HG03103 (cell line): ENCODE measurements around the gene PMPCA.

ENCODE experiments used
- ATAC-seq: cut with Tn5 transposase; IDR thresholded peaks from one replicate; pipeline ENCODE4 v1.9.1; 2021; ENCODE audit warnings: low read depth; ENCODE audit not compliant: unreplicated experiment

Gene PMPCA

DNA sequence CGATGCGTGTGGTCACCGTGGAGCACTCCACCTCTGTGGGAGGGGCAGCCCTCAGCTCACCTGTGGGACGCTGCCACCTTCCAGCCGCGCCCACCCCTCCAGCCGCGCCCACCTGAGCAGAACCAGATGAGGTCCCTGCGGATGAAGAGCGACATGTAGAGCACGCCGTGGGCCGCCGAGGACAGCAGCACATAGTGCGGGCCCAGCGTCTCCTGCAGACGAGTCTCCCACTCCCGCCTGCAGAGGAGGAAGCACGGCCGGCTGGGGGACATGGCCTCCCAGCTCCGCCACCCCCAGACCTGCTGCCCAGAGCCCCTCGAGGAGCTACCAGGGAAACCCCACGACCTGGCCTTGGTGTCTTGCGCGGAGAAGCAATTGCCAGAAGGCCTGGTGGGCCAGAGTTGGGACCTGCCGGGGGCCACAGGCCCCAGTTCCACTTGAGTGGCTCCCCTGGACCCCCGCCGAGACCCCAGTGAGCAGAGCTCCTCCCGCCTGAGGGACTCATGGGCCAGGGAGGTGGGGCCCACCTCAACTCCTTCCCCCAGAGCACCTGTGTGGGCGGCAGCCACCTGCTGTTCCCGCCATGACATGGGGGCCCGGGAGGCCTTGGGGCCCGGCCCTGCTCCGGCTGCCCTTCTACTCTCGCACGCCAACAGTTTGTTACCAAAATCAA, 22.7 kb downstream of the PMPCA start:
- ATAC-seq: no peak

DNA sequence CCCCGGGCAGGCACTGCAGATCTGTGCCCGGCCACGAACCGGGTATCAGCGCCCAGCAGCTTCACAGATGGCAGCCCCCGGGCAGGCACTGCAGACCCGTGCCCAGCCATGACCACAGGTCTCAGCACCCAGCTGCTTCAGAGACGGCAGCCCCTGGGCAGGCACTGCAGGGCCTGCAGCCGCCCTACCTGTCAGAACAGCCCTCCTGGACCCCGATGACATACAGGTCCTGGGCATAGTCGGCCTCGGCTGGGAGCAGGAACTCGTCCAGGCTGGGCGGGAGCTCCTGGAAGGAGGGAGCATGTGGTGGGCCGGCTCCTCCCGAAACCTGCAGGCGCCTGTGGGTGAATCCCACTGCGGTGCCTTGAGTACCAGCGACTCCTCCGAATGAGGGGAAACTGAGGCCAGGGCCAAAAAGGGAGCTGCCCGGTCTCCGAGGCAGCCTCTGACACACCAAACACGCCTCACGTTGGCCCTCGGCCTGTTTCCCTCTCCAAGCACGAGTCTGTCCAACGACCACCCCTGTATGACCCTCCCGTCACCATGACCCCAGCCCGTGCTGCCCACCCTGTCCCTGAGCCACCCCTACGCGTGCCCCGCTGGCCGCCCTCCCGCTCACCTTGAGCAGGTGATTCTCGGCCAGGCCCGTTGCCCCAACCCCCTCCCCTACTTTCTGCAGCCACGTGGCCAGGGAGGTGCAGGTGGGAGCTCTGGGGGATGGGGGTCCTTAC, 23.6 kb downstream of the PMPCA start:
- no peak for ATAC-seq

DNA sequence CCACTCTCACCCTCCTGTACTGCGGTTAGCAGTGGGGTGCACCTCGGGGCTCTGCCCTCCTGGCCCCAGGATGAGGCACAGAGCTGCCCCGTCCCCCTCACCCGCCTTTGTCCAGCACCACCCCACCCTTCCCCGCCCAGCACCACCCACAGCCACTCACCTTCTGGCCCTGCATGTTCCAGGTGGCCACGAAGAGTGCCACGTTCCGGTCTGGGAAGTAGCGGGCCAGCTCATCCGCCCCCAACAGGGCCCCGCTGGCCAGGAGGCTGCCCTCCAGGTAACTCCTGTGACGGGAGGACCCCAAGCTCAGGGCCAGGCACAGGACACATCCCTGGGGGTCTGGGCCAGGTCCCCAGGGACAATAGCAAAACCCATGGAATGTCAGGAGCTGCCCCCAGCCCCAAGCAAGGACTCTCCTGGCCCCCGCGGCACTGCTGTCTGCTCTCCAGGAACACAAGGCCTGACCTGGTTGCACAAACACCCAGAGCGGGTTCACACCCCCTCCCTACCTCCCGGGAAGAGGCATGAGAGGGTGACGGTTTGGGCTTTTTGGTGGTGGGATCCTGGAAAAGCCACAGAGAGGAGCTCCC, 24.2 kb downstream of the PMPCA start:
- ATAC-seq: no peak

DNA sequence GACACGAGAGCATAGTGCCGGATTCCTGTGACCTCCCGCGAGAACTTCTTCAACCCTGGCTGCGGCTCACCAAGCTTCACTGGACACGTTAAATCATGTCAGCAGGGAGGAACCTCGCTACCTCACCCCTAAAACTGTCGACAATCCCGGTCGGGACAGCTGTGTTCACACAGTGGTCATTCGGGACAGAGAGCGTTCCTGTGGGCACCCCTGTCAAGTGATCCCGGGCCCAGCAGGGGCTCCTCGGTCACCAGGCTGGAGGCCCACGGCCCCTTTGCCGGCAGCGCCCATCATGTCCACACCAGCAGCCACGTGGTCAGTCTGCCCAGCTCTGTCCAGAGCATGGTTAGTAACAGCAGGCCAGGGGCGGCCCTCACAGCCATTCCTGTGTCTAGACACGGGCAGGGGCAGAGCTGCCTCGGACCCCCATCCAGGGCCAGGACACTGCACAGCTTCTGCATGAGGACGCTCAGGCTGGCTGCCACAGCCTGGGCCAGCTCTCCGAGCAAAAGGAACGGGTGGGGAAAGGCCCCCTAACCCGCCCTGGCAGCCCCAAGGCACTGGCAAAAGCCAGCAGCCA, 25.7 kb downstream of the PMPCA start:
- no peak for ATAC-seq

DNA sequence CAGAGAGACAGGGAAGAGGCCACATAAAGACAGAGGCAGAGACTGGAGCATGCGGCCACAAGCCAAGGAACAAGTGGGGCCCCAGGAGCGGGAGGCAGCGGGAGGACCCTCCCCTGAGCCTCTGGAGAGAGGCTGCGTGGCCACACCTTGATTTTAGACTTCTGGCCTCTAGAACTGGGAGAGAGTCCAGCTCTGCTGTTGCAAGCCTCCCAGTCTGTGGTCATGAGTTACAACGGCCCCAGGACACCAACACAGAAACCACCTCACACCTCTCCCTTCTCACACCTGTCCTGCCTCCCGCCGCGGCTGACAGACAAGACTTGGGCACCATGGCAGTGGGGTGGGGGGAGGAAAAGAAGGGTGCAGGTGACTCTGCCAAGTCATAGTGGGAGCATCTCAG, 27.0 kb downstream of the PMPCA start:
- no peak for ATAC-seq

DNA sequence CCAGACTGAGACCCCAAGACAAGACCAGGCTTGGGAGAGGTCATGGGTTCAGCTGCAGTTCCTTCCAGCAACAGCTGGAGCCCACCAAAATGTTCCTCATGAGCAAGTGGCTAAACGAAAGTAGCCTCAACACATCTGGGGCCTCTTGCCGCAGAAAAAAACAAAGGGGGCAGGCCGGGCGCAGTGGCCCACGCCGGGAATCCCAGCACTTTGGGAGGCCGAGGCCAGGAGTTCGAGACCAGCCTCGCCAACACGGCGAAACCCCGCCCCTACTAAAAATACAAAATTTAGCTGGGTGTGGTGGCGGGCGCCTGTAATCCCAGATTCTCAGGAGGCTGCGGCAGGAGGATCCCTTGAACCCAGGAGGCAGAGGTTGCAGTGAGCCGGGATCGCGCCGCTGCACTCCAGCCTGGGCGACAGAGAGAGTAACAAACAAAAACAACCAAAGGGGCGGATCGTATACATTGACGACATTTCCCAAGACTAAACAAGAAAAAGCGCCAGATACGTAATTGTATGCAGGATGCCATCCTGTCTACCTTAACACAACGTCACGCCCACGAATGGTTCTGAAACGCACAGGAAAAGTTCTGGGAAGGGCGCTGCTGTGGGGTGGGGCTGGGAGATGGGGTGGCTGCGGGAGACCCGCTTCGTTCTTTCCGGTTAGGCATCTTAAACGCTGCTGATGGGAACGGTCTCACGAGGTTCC, 27.5 kb downstream of the PMPCA start:
- ATAC-seq: no peak

DNA sequence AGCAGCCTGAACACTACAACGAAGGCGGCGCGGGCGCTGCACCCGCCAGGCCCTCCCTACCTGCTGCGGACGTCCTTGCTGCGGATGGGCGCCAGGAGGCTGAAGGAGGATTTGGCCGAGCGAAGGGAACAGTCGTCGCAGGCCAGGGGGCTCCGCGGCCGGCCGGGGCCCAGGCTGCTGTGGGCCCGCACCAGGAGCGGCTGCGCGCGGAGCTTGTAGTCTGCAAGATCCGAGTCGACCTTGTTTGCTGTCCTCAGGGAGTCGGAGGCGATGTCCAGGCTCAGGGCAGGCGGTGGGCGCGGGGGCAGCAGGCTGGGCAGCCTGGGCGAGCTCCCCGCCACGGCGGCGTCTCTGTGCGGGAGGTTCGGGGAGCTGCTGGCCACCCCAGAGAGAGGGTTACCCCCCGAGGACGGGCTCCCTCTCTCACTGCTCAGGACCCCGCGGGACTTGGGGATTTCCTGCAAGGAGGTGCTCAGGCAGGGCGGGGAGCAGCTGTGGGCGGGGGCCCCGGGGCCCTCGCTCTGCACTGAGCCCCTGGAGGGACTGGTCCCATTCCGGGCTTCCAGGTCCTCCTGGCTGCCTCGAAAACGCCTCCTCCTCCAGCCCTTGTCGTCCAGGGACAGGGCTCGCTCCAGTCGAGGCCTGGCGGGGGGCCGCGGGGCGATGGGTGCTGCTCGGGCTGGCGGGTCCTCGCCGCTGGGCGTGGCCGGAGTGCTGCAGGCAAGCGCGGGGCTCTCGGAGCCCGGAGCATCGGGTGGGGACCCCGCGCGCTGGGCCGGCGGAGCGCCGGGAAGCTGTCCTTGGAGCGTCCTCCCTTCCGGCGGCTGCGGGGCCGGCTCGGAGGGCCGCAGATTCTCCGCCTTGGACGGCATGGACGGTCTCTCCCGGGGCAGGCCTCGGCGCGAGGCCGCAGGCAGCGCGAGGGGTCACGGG, 28.4 kb downstream of the PMPCA start:
- peak; percentile 40 for ATAC-seq

DNA sequence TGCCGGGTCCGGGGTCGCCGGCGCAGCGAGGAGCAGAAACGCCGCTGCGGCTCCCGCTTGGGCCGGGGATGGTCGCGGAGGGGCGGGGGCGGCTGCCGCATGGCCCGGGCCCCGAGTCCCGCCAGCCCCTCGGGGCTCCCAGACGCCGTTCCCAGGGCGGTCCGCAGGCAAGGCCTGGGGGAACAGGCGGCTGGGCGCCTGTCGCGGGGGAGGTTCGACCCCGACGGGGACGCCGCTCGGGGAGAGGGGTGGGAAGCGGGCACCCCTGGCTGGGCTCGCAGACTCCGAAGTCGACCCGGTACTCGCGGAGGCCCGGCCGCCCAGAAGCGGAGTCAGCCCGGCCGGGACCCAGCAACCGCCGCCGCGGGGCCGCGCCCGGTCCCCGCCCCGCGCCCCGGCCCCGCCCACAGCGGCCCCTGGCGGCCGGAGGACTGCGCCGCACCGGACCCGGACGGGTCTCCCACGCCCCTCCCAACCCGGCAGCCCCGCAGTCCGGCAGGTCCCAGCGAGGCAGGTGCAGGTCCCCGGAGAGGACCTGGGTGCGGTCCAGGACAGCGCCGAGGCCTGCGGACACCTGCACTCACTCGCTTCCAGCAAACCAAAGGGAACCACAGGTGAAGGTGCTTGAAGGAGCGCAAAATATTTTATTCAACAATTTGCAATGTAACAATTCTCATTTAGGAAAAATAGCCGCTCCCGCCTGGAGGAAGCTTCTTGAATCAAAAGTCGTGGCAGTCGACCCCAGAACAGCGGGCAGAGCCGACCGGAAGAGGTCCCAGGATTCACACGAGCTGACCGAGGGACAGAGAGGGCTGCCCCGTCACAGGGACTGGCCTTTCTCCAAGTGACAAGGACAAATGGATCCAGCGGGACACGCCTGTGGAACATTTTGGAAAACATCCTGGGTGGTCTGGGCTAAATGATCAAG, 29.3 kb downstream of the PMPCA start, which contains the start of gene INPP5E:
Gene INPP5E, minus strand, starts transcription at position 365 of the 928 bp plus-strand sequence. CDS start 426 bp downstream, outside the sequence.
- peak; percentile 49 for ATAC-seq

DNA sequence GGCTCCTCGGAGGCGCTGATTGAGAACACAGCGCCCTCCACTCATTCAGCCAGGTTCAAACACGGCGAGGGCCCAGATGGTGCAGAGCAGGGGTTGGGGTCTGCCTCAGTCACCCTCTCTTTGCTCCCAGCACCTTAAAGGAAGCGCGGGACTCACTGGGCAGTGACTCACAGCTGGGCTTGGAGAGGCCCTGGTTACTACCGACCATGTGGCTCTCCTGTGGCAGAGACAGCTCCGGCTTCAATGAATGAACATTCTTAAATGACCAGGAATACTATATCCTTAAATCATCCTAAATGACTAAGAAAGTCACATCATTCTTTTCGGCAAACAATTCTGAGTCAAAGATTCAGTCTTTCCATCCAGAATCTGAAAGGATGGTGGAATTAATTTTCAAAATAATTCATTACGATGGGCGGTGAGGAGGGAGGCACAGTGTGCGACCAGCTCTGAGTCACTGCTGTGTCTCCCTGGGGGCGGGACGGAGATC, 30.8 kb downstream of the PMPCA start:
- no peak for ATAC-seq

DNA sequence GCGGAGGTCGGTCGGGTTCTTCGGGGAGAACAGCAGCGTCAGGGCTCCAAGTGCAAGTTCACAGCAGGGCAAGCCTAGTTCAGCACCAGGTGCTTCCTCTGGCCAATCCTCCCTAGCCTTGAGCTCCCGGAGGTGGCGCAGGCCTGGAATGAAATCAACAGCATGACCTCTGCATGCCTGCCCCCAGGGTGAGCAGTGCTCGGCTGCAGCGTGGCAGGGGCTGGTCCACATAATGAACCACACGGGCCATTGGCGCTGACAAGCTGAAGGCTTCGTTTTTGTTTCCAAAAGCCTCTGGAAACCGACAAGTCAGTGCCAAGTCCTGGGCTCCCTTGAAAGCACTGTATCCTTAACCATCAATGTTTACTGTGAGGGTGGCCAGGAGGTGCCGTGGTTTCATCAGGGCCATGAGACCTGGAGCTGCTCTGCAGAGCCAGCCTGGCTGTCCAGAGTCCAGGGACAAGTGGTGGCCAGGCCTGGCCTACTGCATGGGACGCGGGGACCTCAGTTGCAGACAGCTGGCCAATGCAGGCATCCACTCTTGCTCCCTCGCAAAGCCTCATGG, 31.3 kb downstream of the PMPCA start:
- no peak for ATAC-seq

DNA sequence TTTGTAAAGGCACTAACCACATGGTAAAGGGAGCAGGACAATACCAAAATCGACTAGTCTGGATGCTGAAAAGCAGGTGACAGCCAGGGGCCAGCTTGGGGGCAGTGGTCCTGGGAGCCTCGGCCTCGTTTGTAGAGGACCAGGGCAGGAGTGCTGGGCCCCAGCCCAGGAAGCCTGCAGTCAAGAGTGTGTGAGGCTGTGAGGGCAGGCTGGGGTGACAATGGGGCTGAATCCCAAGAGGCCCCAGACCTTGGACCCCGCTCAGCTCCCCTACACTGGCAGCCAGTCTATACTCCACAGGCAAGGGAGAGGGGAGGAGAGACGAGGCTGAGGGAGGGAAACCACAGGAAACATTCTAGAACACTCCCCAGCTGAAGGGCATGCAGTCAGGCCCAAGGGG, 31.8 kb downstream of the PMPCA start:
- no peak for ATAC-seq

DNA sequence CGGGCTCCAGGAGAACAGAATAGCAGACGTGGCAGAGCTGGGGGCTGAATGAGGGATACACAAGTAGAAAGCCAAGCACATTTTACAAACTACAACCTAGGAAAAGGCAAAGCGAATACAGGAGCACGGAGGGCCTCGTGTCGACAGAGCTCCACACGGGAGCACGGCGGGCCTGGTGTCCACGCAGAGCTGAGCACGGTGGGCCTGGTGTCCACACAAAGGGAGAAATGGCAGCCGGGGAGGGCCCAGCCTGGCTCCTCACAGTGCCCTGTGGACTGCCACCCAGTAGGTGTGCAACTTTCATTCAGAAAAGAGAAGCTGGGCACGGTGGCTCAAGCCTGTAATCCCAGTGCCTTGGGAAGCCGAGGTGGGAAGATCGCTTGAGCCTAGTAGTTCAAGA, 32.6 kb downstream of the PMPCA start:
- ATAC-seq: no peak

DNA sequence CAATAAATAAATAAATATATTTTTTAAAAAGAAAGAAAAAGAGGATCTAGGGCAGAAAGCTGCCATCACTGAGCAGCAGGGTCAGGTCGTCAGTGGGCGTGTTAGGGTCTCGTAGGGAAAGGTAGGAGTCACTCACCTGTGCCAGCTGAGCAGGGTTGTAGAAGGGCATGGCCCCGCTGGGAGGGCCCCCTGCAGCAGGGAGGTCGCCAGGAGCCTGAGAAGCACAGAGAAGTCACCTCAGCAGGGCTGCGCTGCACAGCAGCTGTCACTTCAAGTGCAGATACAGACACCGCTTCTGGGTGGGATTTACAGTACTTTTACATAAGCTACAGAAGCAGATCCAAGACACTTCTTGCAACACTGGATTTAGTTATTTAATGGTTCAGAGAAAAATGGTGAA, 33.2 kb downstream of the PMPCA start:
- no peak for ATAC-seq

DNA sequence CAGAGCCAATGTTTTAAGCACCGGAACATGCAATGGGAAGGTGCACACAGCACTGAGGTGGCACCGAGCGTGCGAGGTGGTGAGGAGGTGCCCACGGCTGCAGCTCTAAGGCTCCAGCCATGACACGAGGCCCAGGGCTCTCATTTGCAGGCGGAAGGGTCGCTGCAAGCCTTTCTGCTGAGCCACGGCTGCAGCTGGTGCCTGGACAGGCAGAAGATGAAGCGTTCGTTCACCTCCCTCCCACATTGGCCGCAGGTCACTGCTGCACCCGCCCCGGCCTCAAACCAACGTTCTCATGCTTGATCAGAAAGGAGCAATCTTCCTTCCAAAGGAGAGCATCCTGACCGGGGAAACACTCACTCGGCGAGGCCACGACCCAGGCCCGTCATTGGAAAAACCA, 33.6 kb downstream of the PMPCA start:
- no peak for ATAC-seq

DNA sequence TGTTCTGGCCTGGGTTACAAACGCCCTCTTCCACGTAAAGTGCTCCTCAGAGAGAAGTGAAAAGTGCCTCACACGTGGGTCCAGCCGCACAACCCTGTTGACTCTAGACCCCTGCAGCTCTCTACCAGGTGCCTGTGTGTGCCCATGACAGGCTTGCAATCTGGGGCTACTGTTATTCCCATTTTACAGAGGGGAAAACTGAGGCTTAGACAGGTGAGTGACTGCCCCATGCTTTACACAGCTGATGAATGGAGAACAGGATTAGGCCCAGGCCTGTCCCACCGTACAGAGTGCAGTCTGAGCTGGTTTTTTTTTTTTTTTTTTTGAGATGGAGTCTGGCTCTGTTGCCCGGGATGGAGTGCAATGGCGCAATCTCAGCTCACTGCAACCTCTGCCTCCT, 35.3 kb downstream of the PMPCA start:
- ATAC-seq: no peak

DNA sequence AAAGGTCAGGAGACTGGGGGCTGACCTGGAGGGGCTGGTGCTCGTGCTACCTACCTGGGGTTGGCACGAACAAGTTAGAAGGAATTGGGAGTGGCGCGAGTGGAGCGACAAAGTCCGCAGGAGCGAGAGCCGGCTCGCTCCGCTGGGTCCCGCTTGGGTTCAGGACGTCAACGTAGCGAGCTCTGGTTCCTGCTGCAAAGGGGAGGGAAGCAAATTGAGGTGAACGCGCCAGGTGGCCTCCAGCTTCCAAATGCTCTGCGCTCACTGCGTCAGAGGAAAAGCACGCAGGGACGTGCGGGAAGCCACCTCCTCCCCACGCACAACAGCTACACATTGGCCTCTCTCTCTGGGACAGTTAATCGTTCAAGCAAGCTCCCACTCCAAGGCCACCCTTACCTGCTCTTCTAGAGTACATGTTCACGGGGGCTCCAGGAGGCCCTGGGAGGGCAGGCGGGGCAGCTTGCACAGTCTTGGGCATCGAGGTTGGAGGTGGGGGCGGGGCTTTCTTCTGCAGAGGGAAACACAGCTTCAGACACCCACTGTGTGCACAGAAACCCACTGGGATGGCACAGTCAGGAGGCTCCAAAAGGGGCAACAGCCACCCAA, 36.8 kb downstream of the PMPCA start:
- ATAC-seq: no peak

DNA sequence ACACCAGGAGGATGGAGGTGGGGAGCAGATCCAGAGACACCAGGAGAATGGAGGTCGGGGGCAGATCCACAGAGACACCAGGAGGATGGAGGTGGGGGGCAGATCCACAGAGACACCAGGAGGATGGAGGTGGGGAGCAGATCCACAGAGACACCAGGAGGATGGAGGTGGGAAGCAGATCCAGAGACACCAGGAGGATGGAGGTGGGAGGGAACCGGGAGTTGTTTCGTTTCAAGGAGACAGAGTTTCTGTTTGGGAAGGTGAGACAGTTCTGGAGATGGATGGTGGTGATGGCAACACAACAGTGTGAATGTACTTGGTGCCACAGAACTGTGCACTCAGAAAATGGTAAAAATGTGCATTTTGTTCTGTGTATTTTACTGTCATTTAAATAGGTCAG, 38.2 kb downstream of the PMPCA start:
- ATAC-seq: no peak
